ENCODE results near the gene LTBP1.

LTBP1 gene

GRCh38 chr2:32931519-32931918 lies 15.2 kb upstream of the LTBP1 start:
- TF ChIP-seq CTCF (conservative IDR thresholded peaks at IDR 0.05; ENCODE audit: low read depth) = no peak
- no peak for DNase-seq (ENCODE audit: low spot score)
- ChIA-PET POLR2A (ENCODE audit: low non-redundant PET) (no interaction called here), CTCF (no interaction called here)
- no peak overlapping the region for H3K27ac ChIP-seq

GRCh38 chr2:32931945-32932709 lies 14.6 kb upstream of the LTBP1 start:
- TF ChIP-seq CTCF (conservative IDR thresholded peaks at IDR 0.05; ENCODE audit: low read depth) = no peak
- no peak overlapping the region for H3K27ac ChIP-seq
- ChIA-PET CTCF (no interaction called here), POLR2A (ENCODE audit: low non-redundant PET) (no interaction called here)
- no peak for DNase-seq (ENCODE audit: low spot score)

- no peak for DNase-seq (ENCODE audit: low spot score)
These were observed 13.7 kb upstream of the LTBP1 start for GRCh38 chr2:32932825-32933755.

GRCh38 chr2:32933756-32934095 lies 13.0 kb upstream of the LTBP1 start:
- DNase-seq (ENCODE audit: low spot score) = no peak
- H3K27ac ChIP-seq = no peak overlapping the region
- ChIA-PET CTCF (no interaction called here), POLR2A (ENCODE audit: low non-redundant PET) (no interaction called here)
- no peak for TF ChIP-seq CTCF (conservative IDR thresholded peaks at IDR 0.05; ENCODE audit: low read depth)

More at GRCh38 chr2:32932825-32933755, 13.7 kb upstream of the LTBP1 start:
- POLR2A ChIA-PET (ENCODE audit: low non-redundant PET) = no interaction called here
- no peak for TF ChIP-seq CTCF (conservative IDR thresholded peaks at IDR 0.05; ENCODE audit: low read depth)
- CTCF ChIA-PET = no interaction called here
- no peak overlapping the region for H3K27ac ChIP-seq

GRCh38 chr2:32937602-32938448 lies 8.9 kb upstream of the LTBP1 start:
- ChIA-PET POLR2A (ENCODE audit: low non-redundant PET) (no interaction called here), CTCF (no interaction called here)
- H3K27ac ChIP-seq = no peak overlapping the region
- TF ChIP-seq CTCF (conservative IDR thresholded peaks at IDR 0.05; ENCODE audit: low read depth) = no peak
- peak; percentile 41 for DNase-seq (ENCODE audit: low spot score)

- TF ChIP-seq CTCF (conservative IDR thresholded peaks at IDR 0.05; ENCODE audit: low read depth) = no peak
- ChIA-PET POLR2A (ENCODE audit: low non-redundant PET) (no interaction called here), CTCF (interaction anchor here (0.6 kb wide), 1 partner anchor 1545 kb away, joined by 7 read pairs; no protein-coding TSS in a partner anchor)
- no peak for DNase-seq (ENCODE audit: low spot score)
- H3K27ac ChIP-seq = no peak overlapping the region
These were observed 7.8 kb upstream of the LTBP1 start for GRCh38 chr2:32938934-32939333.

All from RWPE1 (cell line).